ACC112 (cell line): Measurements from ENCODE around the gene ZNF763.

ENCODE experiments used
- H2AFZ ChIP-seq: fragments of 200-600 bp; sonication (generic); one replicate; pipeline ENCODE4 v1.6.0; 2017; ENCODE audit warnings: antibody characterized with exemption, low read length; ENCODE audit not compliant: unreplicated experiment
- H3K27ac ChIP-seq: fragments of 200-600 bp; sonication (generic); 2 replicates; pipeline ENCODE4 v1.5.1; 2014; ENCODE audit warnings: low read depth, mild to moderate bottlenecking, antibody characterized with exemption, low read length, moderate library complexity
- H3K27me3 ChIP-seq: fragments of 200-600 bp; sonication (generic); 2 replicates; pipeline ENCODE4 v1.6.1; 2014; ENCODE audit warnings: mild to moderate bottlenecking, antibody characterized with exemption, low read length, moderate library complexity, mixed read lengths; ENCODE audit not compliant: insufficient read depth
- H3K36me3 ChIP-seq: fragments of 200-600 bp; sonication (generic); 2 replicates; pipeline ENCODE4 v1.6.1; 2016; ENCODE audit warnings: mild to moderate bottlenecking, antibody characterized with exemption, low read length, moderate library complexity, mixed read lengths; ENCODE audit not compliant: insufficient read depth
- H3K4me1 ChIP-seq: fragments of 200-600 bp; sonication (generic); one replicate; pipeline ENCODE4 v1.6.1; 2016; ENCODE audit warnings: low read length, mixed read lengths; ENCODE audit not compliant: insufficient read depth, unreplicated experiment, control insufficient read depth
- H3K4me3 ChIP-seq: fragments of 200-600 bp; sonication (generic); 2 replicates; pipeline ENCODE4 v1.5.1; 2014; ENCODE audit warnings: mild to moderate bottlenecking, low read depth, low read length
- H3K79me2 ChIP-seq: fragments of 200-600 bp; sonication (generic); one replicate; pipeline ENCODE4 v1.6.0; 2016; ENCODE audit warnings: low read length; ENCODE audit not compliant: control insufficient read depth, unreplicated experiment, insufficient read depth

ZNF763 gene

GRCh38 chr19:12000152-12000981 is 35.5 kb downstream of the ZNF763 start:
- Histone ChIP-seq H3K4me3 (no peak overlapping the region), H3K36me3 (peaks cover 3% of the 10 kb centered on the region; the same call in 1 of the 2 replicates), H3K27me3 (no peaks in the 10 kb centered on the region), H3K79me2 (peaks cover 14% of the 10 kb centered on the region), H2AFZ (no peak overlapping the region), H3K4me1 (peaks cover 11% of the 10 kb centered on the region), H3K27ac (0 out of 2 replicates have a peak overlapping the region, but pooled peaks have one; percentile 9)

- H3K27me3 ChIP-seq = no peaks in the 10 kb centered on the region
- H3K36me3 ChIP-seq = peaks cover 51% of the 10 kb centered on the region
- H2AFZ ChIP-seq = no peak overlapping the region
- H3K4me1 ChIP-seq = no peaks in the 10 kb centered on the region
- no peak overlapping the region for H3K4me3 ChIP-seq
- H3K79me2 ChIP-seq = peaks cover 4% of the 10 kb centered on the region
- no peak overlapping the region for H3K27ac ChIP-seq
These were observed 50.3 kb downstream of the ZNF763 start for GRCh38 chr19:12015015-12015752.

- Histone ChIP-seq H2AFZ (no peak overlapping the region), H3K27me3 (no peaks in the 10 kb centered on the region), H3K4me1 (no peaks in the 10 kb centered on the region), H3K36me3 (peaks cover 51% of the 10 kb centered on the region), H3K4me3 (no peak overlapping the region), H3K79me2 (peaks cover 4% of the 10 kb centered on the region), H3K27ac (no peak overlapping the region)
These were observed 50.9 kb downstream of the ZNF763 start for GRCh38 chr19:12015753-12016116.
